ENCODE data around the gene XRRA1. TPM values are rescaled to one million over a fixed set of nuclear protein-coding genes. Genes with fewer than 3 reads are reported as not detected.

Gene XRRA1
- total RNA-seq, 1 experiment from 2014 or later = 10.4 TPM

- peaks cover 2% of the 10 kb centered on the region; the same call in 1 of the 2 replicates for H3K36me3 Mint-ChIP-seq
- CTCF ChIA-PET = no interaction called here
- POLR2A ChIA-PET = no interaction called here
Measured at GRCh38 chr11:74809801-74810200, 139.1 kb downstream of the XRRA1 start.

GRCh38 chr11:74806267-74806666 lies 142.6 kb downstream of the XRRA1 start:
- H3K4me3 Mint-ChIP-seq = no peak overlapping the region
- POLR2A ChIA-PET = no interaction called here
- CTCF ChIA-PET = interaction anchor here (1.0 kb wide), 1 partner anchor 67 kb away, joined by 3 read pairs; no protein-coding TSS in a partner anchor
- ATAC-seq (no peak), DNase-seq (ENCODE audit: low spot score) (no peak)
- peaks cover 4% of the 10 kb centered on the region; the same call in 1 of the 2 replicates for H3K4me1 Mint-ChIP-seq
- H3K27me3 Mint-ChIP-seq (ENCODE audit: low read depth) = no peaks in the 10 kb centered on the region
- H3K36me3 Mint-ChIP-seq = no peaks in the 10 kb centered on the region
- no peak overlapping the region for H3K27ac Mint-ChIP-seq
- no peaks in the 10 kb centered on the region for H3K9me3 Mint-ChIP-seq
- TF ChIP-seq AFF4 (CRISPR knock-in tag; IDR thresholded peaks at IDR 0.05; ENCODE audit: borderline replicate concordance) (no peak), GRHL2 (CRISPR knock-in tag; IDR thresholded peaks at IDR 0.05; ENCODE audit: insufficient replicate concordance, severe bottlenecking) (no peak), ZNF121 (CRISPR knock-in tag; IDR thresholded peaks at IDR 0.05) (no peak), CREM (CRISPR knock-in tag; IDR thresholded peaks at IDR 0.05) (no peak), ZNF317 (CRISPR knock-in tag; IDR thresholded peaks at IDR 0.05; ENCODE audit: borderline replicate concordance, low read depth) (no peak), NFE2L1 (CRISPR knock-in tag; IDR thresholded peaks at IDR 0.05) (no peak), IRF2 (CRISPR knock-in tag; IDR thresholded peaks at IDR 0.05; ENCODE audit: borderline replicate concordance, low read depth) (no peak), ZMAT4 (CRISPR knock-in tag; IDR thresholded peaks at IDR 0.05) (no peak), NR3C1 (CRISPR knock-in tag; conservative IDR thresholded peaks at IDR 0.05; ENCODE audit: low read depth) (no peak), SP1 (CRISPR knock-in tag; conservative IDR thresholded peaks at IDR 0.05) (no peak)

More at GRCh38 chr11:74809801-74810200, 139.1 kb downstream of the XRRA1 start:
- Mint-ChIP-seq H3K4me3 (no peak overlapping the region), H3K27ac (no peak overlapping the region), H3K27me3 (ENCODE audit: low read depth) (no peaks in the 10 kb centered on the region), H3K4me1 (peaks cover 4% of the 10 kb centered on the region; the same call in 1 of the 2 replicates), H3K9me3 (no peaks in the 10 kb centered on the region)
- ATAC-seq (no peak), DNase-seq (ENCODE audit: low spot score) (no peak)
- TF ChIP-seq TCF7 (CRISPR knock-in tag; IDR thresholded peaks at IDR 0.05; ENCODE audit: low read depth) = no peak
- TF ChIP-seq ZNF138 (CRISPR knock-in tag; conservative IDR thresholded peaks at IDR 0.05) = no peak
- no peak for TF ChIP-seq OVOL2 (CRISPR knock-in tag; IDR thresholded peaks at IDR 0.05; ENCODE audit: borderline replicate concordance)
- no peak for TF ChIP-seq MYBL2 (CRISPR knock-in tag; IDR thresholded peaks at IDR 0.05)
- no peak for TF ChIP-seq ZNF232 (CRISPR knock-in tag; IDR thresholded peaks at IDR 0.05)
- TF ChIP-seq TEAD4 (CRISPR knock-in tag; IDR thresholded peaks at IDR 0.05) = no peak
- TF ChIP-seq JAZF1 (CRISPR knock-in tag; IDR thresholded peaks at IDR 0.05) = no peak
- TF ChIP-seq ZNF425 (CRISPR knock-in tag; conservative IDR thresholded peaks at IDR 0.05) = no peak
- no peak for TF ChIP-seq E2F1 (CRISPR knock-in tag; IDR thresholded peaks at IDR 0.05)
- TF ChIP-seq MLX (CRISPR knock-in tag; IDR thresholded peaks at IDR 0.05) = no peak
- TF ChIP-seq GRHL2 (CRISPR knock-in tag; IDR thresholded peaks at IDR 0.05; ENCODE audit: insufficient replicate concordance, severe bottlenecking) = no peak
- no peak for TF ChIP-seq TP53 (CRISPR knock-in tag; IDR thresholded peaks at IDR 0.05)
- no peak for TF ChIP-seq ZNF416 (CRISPR knock-in tag; IDR thresholded peaks at IDR 0.05)
- no peak for TF ChIP-seq NFATC4 (CRISPR knock-in tag; IDR thresholded peaks at IDR 0.05)
- no peak for TF ChIP-seq ZMAT4 (CRISPR knock-in tag; IDR thresholded peaks at IDR 0.05)
- TF ChIP-seq SP1 (CRISPR knock-in tag; conservative IDR thresholded peaks at IDR 0.05) = no peak
- TF ChIP-seq ATF2 (CRISPR knock-in tag; IDR thresholded peaks at IDR 0.05; ENCODE audit: borderline replicate concordance, low read depth) = no peak

Data from WTC11 (cell line).